Measurements from ENCODE around the gene WBP1. TPM values are rescaled to one million over a fixed set of nuclear protein-coding genes. Genes with fewer than 3 reads are reported as not detected.

WBP1 gene
- total RNA-seq, 1 donor from 2014 or later, result 38.2 TPM

GRCh38 chr2:74450570-74451190 lies 7.6 kb upstream of the WBP1 start:
- no peak for DNase-seq (ENCODE audit: low spot score)
- TF ChIP-seq CTCF (IDR thresholded peaks at IDR 0.05), result no peak
- TF ChIP-seq EZH2phosphoT487 (IDR thresholded peaks at IDR 0.05), result no peak
- TF ChIP-seq EZH2 (IDR thresholded peaks at IDR 0.05), result no peak
- peaks cover 5% of the 10 kb centered on the region for H3K79me2 ChIP-seq (ENCODE audit: low read depth)
- H3K4me2 ChIP-seq, result no peak overlapping the region
- H3K36me3 Mint-ChIP-seq, result no peaks in the 10 kb centered on the region
- H3K4me3 Mint-ChIP-seq, result no peak overlapping the region
- H3F3A ChIP-seq (ENCODE audit: low read depth), result peaks cover 5% of the 10 kb centered on the region
- H4K20me1 ChIP-seq (ENCODE audit: low read depth), result no peaks in the 10 kb centered on the region
- H3K27ac Mint-ChIP-seq, result no peak overlapping the region
- H3K9me3 Mint-ChIP-seq, result no peaks in the 10 kb centered on the region
- no peaks in the 10 kb centered on the region for H3K9me3 ChIP-seq (ENCODE audit: low read depth)
- H3K4me3 ChIP-seq, result no peak overlapping the region
- no peak overlapping the region for H3K27ac ChIP-seq
- peaks cover 4% of the 10 kb centered on the region for H3K4me1 ChIP-seq
- peaks cover 4% of the 10 kb centered on the region for H3K27me3 ChIP-seq
- H2AFZ ChIP-seq (replicated peaks), result no peak overlapping the region
- H3K4me1 Mint-ChIP-seq, result peaks cover 15% of the 10 kb centered on the region
- H3K9ac ChIP-seq, result no peak overlapping the region
- H3K27me3 Mint-ChIP-seq (ENCODE audit: insufficient read depth, low read depth), result peaks cover 8% of the 10 kb centered on the region
- no peaks in the 10 kb centered on the region for H3K36me3 ChIP-seq

- Histone ChIP-seq H3K27ac (no peak within 1 kb of the TSS), H2AFZ (replicated peaks) (peak within 1 kb of the TSS; percentile 98), H3K4me2 (peak within 1 kb of the TSS; percentile 86), H3K9ac (no peak within 1 kb of the TSS), H3K79me2 (ENCODE audit: low read depth) (peaks cover 27% of the 10 kb centered on the region), H3K9me3 (ENCODE audit: low read depth) (no peaks in the 10 kb centered on the region), H3K27me3 (peaks cover 4% of the 10 kb centered on the region), H3K4me1 (peaks cover 19% of the 10 kb centered on the region), H3K4me3 (peak within 1 kb of the TSS; percentile 97), H3K36me3 (no peaks in the 10 kb centered on the region), H4K20me1 (ENCODE audit: low read depth) (no peaks in the 10 kb centered on the region), H3F3A (ENCODE audit: low read depth) (peaks cover 24% of the 10 kb centered on the region)
- Mint-ChIP-seq H3K27me3 (ENCODE audit: insufficient read depth, low read depth) (peaks cover 15% of the 10 kb centered on the region), H3K4me1 (peaks cover 41% of the 10 kb centered on the region), H3K27ac (peak within 1 kb of the TSS; percentile 88), H3K36me3 (no peaks in the 10 kb centered on the region), H3K9me3 (no peaks in the 10 kb centered on the region), H3K4me3 (peak within 1 kb of the TSS; percentile 97)
- peak; percentile 96 for DNase-seq (ENCODE audit: low spot score)
- TF ChIP-seq EZH2phosphoT487 (IDR thresholded peaks at IDR 0.05), result no peak
Measured at GRCh38 chr2:74454654-74455511, 3.4 kb upstream of the WBP1 start, which contains the start of gene INO80B. TSS of gene INO80B (plus strand) at chr2:74455087. CDS start at chr2:74455117, 30 bp downstream.

- H3K36me3 Mint-ChIP-seq, result peaks cover 3% of the 10 kb centered on the region
- H3K27ac Mint-ChIP-seq, result no peak overlapping the region
- Histone ChIP-seq H3K9ac (peak overlapping the region; percentile 10), H3K27ac (peak overlapping the region; percentile 95), H3K4me2 (peak overlapping the region; percentile 86), H3K27me3 (no peaks in the 10 kb centered on the region), H2AFZ (replicated peaks) (peak overlapping the region; percentile 82), H4K20me1 (ENCODE audit: low read depth) (no peaks in the 10 kb centered on the region), H3K9me3 (ENCODE audit: low read depth) (no peaks in the 10 kb centered on the region), H3F3A (ENCODE audit: low read depth) (peaks cover 36% of the 10 kb centered on the region), H3K4me1 (peaks cover 19% of the 10 kb centered on the region), H3K79me2 (ENCODE audit: low read depth) (peaks cover 27% of the 10 kb centered on the region), H3K36me3 (no peaks in the 10 kb centered on the region), H3K4me3 (peak overlapping the region; percentile 70)
- no peak for DNase-seq (ENCODE audit: low spot score)
- peaks cover 42% of the 10 kb centered on the region for H3K4me1 Mint-ChIP-seq
- H3K9me3 Mint-ChIP-seq, result no peaks in the 10 kb centered on the region
- peaks cover 22% of the 10 kb centered on the region for H3K27me3 Mint-ChIP-seq (ENCODE audit: insufficient read depth, low read depth)
- TF ChIP-seq CTCF (IDR thresholded peaks at IDR 0.05) (no peak), EZH2 (IDR thresholded peaks at IDR 0.05) (no peak), EZH2phosphoT487 (IDR thresholded peaks at IDR 0.05) (no peak)
- H3K4me3 Mint-ChIP-seq, result peak overlapping the region; percentile 97
Measured at GRCh38 chr2:74457129-74457548, 1.1 kb upstream of the WBP1 start.
